T1000 (cell line): ENCODE results near the gene TSBP1.

Experiments used
- DNase-seq: peaks from one replicate; lab custom pipeline; 2025; ENCODE audit warnings: mixed read lengths; lab: John Stamatoyannopoulos, UW

Gene TSBP1

DNA sequence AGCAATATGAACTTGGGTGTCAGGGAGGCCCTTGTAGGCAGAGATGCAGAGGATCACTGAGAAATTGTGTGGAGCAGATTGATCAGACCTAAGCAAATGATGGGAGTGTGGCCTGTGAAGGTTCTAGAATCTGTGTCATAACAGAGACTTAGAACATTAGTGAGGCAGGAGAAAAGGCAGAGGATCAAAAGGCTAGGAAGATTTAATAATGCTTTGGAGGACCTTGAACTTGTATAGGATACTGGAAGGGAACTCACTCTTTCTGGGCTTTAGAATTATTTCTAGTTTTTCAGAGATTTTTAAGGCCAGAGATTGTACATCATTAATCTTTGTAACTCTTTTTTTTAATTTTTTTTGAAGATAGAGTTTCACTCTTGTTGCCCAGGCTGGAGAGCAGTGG is at the start of gene TSBP1:
TSS of gene TSBP1 (minus strand) at position 101 of the 400 bp plus-strand sequence. CDS start 197 bp downstream, outside the sequence.
- DNase-seq, result no peak

GRCh38 chr6:32416036-32416435 is 44.3 kb upstream of the TSBP1 start:
- no peak for DNase-seq

- DNase-seq, result peak; percentile 6
Observed at GRCh38 chr6:32415521-32416019, 43.9 kb upstream of the TSBP1 start.

- DNase-seq, result peak; percentile 11
Observed at GRCh38 chr6:32413427-32414047, 41.8 kb upstream of the TSBP1 start.

DNA sequence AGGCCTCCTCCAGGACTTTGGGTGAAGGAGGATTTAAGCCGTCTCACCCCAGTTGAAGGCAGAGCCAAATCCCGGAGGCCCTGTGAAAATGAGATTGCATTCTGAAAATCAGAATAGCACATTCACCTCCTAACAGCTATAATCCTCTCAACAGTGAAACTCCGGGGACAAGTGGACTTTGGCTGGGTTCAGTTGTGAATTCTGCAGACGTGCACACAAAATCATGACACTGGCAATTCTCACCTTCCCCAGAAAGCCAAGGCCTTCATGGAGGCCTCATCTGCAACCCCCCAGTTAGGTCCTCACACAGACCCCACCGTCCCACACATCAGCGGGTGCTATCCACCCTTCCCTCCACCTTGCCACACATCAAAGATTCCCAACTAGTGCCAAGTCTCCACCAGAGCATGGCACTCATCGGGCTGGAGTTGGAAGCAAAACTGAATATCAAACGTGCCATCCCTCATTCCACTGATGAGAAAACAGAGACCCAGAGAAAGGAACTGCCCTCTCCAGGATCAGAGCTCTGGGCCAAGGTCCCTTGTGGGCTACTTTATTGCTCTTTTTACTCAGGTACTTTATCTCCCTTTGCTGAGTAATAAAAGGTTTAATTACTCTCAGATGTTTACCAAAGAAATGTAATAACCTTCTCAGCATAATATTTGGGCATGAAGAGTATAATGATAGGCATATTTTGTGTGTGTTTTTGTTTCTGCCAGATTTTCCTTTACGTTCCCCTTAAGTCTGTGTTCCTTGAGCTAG is 40.0 kb upstream of the TSBP1 start:
- no peak for DNase-seq

GRCh38 chr6:32410906-32411305 is 39.2 kb upstream of the TSBP1 start:
- no peak for DNase-seq

DNA sequence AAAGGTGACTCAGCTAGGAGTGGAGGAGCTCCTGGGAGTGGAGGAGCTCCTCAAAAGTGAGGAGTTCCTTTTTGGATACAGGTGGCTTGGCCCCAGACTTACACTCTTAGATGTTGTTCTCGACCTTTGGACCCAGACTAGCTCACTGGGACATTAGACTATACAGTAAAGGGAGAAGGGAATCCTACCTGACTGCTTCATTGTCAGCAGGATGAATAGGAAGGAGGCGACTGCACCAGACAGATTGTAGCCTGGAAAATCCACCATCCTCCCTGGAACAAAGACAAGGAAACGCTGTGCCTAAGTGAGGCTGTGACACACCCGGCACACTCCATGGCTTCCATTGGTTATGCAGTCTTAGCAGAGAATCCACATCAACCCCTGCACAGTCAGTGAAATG is 35.2 kb upstream of the TSBP1 start, which contains the start of gene BTNL2:
TSS of gene BTNL2 (minus strand) at position 325 of the 400 bp plus-strand sequence. CDS start at position 267, 58 bp downstream.
- no peak for DNase-seq

DNA sequence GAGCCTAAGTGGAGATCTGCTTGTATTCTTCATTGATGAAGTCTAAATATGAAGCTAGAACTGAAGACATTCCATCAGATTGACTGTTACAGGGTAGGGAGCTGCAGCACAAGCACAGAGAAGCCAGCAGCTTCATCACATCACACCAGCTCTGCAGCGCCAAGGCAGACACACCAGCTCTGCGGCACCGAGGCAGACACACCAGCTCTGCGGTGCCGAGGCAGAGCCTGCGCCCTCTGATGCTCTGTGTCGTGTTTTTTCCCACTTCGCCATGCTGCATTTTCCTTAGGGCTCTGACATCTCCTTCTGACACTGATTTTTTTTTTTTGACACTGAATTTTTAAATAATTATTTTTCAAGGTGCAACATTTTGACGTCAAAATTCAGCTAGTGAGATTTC is 34.5 kb upstream of the TSBP1 start:
- DNase-seq, result no peak

- DNase-seq, result no peak
Observed at GRCh38 chr6:32405656-32406055, 34.0 kb upstream of the TSBP1 start.

- no peak for DNase-seq
Observed at GRCh38 chr6:32402812-32403211, 31.1 kb upstream of the TSBP1 start.

DNA sequence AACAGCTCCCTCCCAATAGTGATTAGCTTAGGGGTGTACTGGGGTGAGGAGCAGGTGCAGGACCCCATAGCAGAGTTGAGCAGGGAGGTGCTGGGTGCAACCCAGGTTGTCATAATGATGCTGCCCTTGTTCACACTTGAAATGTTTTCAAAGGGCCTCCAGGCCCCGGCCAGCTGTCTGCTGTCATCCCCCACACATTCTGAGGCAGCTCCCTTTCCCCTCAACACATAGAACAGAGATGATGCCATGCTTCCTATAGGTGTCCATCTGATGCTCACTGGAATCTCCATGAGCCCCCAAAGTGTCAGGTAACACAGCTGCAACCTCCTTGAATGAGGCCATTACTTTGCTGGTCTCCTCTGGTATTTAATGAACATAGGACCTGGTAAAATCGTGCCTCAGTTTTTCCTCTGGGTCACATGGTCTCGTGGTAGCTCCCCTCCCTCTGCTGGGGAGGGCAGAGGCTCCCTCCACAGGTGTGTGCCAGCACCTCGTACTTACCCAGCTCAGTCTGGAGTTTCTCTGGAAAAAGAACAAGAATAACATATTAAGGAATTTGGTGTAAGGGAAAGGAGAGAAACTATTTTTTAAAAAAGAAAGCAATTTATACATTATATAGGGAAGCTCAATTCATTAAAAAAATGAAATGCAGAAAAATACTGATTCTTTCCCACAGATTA is 29.7 kb upstream of the TSBP1 start:
- no peak for DNase-seq

- no peak for DNase-seq
Observed at GRCh38 chr6:32397252-32397920, 25.7 kb upstream of the TSBP1 start.

- DNase-seq, result no peak
Observed at GRCh38 chr6:32396028-32396427, 24.3 kb upstream of the TSBP1 start.

GRCh38 chr6:32393665-32394420 is 22.1 kb upstream of the TSBP1 start:
- DNase-seq, result no peak

DNA sequence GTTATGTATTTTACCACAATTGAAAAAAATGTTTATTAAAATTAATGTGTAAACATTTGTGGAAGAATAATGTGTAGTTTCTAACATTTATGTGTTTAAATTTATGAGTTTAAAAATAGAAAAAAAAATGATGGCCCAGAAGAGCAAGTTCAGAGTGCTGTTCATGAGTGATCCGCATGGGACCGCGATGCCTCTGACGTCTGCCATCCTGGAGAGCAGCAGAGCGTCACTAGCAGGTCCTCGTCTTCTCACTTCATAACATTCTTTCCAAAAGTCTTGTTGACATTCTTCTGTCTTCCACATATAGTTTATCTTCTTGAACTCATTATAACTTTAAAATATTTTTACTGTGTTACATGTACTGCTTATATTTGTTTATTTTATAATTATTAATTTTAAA is 19.8 kb upstream of the TSBP1 start:
- no peak for DNase-seq

GRCh38 chr6:32387589-32388340 is 16.1 kb upstream of the TSBP1 start:
- DNase-seq, result no peak

DNA sequence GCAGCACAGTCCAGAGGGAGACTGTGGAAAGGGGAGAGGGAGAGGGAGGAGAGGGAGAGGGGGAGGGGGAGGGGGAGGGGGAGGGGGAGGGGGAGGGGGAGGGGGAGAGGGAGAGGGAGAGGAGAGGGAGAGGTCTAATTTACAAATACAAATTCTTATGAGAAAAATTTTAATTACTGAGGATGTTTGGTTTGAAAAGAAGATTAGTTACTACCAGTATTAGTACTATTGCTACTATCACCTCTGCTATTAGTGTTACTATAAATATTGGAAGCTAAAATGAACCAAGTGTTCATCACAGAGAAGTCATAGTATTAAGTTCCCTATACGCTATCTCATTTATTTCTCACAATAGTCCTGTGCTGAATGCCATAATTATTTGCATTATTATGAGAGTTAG is 14.3 kb upstream of the TSBP1 start:
- DNase-seq, result no peak

DNA sequence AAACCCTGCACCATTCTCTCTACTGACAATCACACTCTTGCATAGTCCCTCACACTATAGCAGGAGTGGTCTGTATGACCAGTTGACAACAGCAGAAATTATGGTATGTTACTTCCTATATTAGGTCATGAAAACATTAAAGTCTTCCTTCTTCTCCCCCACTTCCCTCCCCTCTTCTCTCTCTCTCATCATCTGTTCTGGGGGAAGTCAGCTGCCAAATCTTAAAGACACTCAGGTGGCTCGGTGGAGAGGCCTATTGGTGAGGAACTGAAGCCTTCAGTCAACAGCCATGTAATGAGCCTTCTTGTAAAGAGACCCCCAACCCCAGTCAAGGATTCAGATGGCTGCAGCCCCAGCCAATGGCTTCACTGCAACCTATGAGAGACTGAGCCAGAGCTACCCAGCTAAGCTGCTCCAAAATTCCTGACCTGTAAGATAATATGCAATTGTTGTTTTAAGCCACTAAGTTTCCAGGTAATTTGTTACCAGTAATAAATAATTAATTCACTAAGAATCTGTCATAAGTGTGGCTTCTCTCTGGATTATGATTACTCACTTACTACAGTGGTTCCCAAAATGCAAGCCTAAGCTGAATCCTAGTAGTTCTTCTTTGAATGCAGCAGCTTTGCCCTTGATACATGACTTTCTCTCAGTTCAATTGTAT is 11.2 kb upstream of the TSBP1 start:
- no peak for DNase-seq

DNA sequence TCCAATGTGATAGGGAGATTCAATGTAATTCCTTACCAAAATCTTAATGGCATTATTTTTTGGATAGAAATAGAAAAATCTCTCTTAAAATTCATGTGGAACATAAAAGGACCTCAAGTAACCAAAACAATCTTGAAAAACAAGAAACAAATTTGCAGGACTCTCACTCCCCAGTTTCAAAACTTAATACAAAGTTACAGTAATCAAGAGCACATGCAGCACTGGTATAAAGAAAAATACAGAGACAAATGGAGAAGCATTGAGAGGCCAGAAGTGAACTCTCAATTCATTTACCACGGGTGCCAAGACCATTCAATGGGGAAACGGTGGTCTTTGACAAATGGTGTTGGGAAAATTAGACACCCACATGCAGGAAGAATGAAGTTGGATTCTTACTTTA is 7.8 kb upstream of the TSBP1 start:
- no peak for DNase-seq
